ENCODE results near the gene RABGGTA. TPM values are rescaled to one million over a fixed set of nuclear protein-coding genes. Genes with fewer than 3 reads are reported as not detected.

The RABGGTA gene
- total RNA-seq, 4 donors from 2014 or later: 11.9 to 34.9 (median 22.6) TPM

- TF ChIP-seq CTCF (IDR thresholded peaks at IDR 0.05; ENCODE audit: low read depth): no peak
Observed at GRCh38 chr14:24308342-24309124, 37.1 kb upstream of the RABGGTA start.

GRCh38 chr14:24307575-24308341 is 36.4 kb upstream of the RABGGTA start, which contains the start of gene CIDEB:
TSS of gene CIDEB (minus strand) at chr14:24307977. CDS start at chr14:24307858, 119 bp downstream.
- TF ChIP-seq CTCF (IDR thresholded peaks at IDR 0.05; ENCODE audit: low read depth): no peak

GRCh38 chr14:24307156-24307574 is 35.8 kb upstream of the RABGGTA start:
- TF ChIP-seq CTCF (IDR thresholded peaks at IDR 0.05; ENCODE audit: low read depth): no peak

- no peak for TF ChIP-seq CTCF (IDR thresholded peaks at IDR 0.05; ENCODE audit: low read depth)
Observed at GRCh38 chr14:24304019-24304387, 32.6 kb upstream of the RABGGTA start.

GRCh38 chr14:24300326-24300980 is 29.1 kb upstream of the RABGGTA start:
- TF ChIP-seq CTCF (IDR thresholded peaks at IDR 0.05; ENCODE audit: low read depth): no peak

GRCh38 chr14:24299255-24300191 is 28.1 kb upstream of the RABGGTA start, which contains the start of the genes DHRS1 and NOP9:
TSS of gene DHRS1 (minus strand) at chr14:24299780. CDS start at chr14:24299106, 674 bp downstream.
TSS of gene NOP9 (plus strand) at chr14:24299850. CDS start at chr14:24299955, 105 bp downstream.
- TF ChIP-seq CTCF (IDR thresholded peaks at IDR 0.05; ENCODE audit: low read depth): no peak
